Hematopoietic multipotent progenitor cell (in vitro differentiated cells): ENCODE results near the gene HSPA12A. TPM values are rescaled to one million over a fixed set of nuclear protein-coding genes. Genes with fewer than 3 reads are reported as not detected.

Experiments used
- DNase-seq, 3 donors: peaks; one replicate each; pipeline ENCODE4 v3.0.0-alpha.2; 2011 to 2015; ENCODE audit warnings: low read depth in 2 of 3, low spot score in 2 of 3
- total RNA-seq: library from RNA; depleted of rRNA; stranded (reverse); fragments of >200 nt; gene quantifications from one replicate; pipeline ENCODE4 v1.2.3, GENCODE V29; 2012

HSPA12A gene
- total RNA-seq, 1 donor = 0.54 TPM

DNA sequence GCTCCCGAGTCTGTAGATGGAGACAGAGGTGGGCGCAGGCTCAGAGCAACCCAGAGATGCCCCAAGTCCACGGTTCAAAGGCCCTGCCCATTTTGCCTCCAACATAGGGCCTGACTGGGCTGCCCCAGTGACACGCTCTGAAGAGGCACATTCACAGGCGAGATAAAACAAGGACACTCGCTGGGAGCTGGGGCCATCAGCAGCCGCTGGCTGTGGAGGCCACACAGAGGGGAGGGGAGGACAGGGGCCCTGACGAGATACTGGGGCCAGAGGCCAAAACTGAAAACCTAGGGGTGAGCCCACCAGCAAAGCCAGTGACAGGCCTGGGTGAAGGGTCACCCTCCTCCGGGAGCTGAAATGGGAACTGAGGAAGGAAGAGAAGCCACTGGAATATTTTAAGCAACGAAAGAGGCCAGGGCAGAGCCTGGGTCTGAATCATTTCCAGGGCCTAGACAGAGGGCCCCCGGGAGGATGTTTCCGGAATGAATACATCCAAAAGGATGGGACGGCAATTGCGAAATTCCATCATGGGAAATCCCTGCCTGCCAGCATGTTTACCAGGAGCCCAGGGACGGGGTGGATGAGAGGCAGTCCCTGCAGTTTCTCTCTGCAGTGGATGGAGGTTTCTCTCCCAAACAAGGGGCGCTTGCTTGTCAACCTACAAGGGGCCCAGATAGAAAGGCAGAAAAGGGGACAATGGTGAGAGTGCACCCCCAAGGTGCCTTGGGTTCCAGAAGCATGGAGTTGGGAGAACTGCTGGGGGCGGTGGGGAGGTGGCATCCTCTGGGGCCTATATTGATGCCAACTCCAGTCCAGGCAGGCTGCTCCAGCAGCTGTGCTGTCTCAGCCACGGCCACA, 29.0 kb upstream of the HSPA12A start:
- no peak for DNase-seq

DNA sequence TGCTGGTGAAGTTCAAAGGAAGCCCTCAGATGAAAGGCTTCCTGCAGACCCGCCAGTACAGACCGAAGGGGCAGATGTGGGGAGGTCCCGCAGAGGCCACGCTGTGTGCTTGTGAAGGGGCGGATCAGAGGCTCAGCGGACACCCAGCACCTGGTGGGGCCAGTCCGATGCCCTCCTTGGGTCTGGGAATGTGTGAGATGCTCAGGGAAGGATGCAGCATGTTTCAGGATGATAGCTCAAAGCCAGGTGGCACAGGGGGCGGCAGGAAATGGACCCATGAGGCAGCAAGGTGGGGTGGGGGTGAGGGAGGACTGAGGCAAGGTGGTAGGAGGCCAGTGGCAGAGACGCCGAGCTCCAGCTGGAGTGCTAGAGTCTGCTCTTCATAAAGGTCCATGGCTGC, 27.9 kb upstream of the HSPA12A start:
- DNase-seq = no peak

DNA sequence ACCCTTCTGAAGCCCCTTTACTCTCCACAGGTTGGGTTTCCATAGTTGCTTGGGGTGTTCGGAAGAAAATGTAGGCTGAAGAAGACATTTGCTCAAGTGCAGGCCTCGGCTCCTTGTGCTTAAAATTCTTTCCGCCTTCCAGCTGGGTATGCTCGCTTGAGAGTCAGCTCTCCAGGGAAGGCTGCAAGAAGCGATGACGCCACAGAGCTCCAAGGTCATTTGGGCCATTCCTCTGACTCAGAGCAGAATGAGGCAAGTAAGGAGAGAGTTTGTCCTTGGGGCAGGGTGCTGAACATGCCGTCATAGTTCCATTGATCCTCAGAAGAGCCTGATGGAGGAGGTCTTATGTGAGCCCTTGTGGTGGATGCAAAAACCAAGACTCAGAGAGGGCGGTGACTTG, 27.4 kb upstream of the HSPA12A start:
- DNase-seq = no peak

DNA sequence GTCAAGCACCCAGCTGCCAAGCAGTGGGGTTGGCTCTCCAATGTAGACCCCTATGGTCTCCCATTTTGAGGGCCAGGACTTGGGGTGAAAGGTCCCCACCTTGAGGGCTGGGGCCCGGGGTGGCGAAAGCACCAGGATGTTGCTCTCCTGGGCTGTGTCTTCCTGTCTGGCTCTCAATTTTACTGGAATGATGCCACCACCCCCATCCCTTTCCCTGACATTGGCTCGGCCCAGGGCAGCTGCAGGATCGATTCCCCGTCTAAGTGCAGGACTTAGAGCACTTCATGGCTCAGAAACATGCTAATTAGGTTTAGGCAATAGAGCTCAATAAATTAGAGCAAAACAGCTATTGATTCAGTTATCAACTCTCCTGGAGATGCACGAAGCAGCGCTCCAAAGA, 27.0 kb upstream of the HSPA12A start:
- DNase-seq = no peak

DNA sequence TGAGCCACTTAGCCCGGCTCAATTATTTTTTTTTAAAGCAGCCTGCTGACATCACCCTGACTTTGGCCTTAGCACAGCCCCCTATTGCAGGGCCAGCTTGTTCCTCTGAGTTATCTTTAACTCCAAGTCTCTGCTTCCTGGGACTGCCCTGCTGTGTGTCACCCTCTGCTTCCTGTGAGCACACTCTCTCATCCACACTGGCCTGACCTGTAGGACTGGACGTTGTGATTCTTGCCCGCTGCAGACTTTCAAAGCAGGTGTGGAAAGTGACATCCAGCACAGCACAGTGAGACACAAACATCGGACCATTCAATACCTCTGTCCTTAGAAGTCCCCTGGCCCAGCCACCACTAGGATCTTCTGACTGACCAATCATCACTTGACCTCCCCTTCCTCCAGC, 26.4 kb upstream of the HSPA12A start:
- DNase-seq = no peak

DNA sequence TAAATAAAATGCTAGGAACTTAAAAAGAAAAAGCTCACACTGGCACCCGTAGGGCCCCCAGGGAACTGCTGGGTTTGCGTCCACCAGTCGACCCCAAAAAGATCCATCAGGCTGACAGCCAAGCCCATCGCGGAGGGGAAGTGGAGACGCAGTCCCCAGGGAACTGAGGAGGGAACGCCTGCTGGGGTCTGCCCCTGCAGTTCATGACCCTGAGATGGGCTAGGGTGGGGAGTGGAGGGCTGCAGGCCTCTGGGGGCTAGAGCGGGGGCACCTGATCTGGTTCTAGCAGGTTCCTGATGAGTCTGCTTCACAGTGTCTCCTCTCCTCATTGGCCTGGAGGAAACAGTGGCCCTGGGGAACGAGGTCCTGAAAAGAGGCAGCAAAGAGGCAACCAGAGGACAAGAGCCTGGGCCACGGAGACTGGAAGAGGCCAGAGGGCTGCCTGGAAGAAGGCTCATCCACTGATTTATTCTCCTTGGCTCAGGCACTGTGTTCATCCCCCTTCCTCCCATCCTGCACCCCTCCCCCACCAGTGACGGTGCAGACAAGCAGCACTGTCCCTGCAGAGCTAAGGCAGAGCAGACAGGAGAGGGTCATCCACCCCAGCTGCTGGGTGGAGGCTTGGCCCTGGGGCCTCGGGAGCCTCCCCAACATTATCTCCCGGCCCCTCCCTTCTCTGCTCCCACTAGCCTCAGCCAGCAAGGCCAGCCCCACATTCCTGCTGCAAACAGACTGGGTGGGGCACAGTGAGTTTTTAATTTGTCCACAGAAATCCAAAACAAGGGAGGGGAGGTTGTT, 24.7 kb upstream of the HSPA12A start:
- no peak for DNase-seq

DNA sequence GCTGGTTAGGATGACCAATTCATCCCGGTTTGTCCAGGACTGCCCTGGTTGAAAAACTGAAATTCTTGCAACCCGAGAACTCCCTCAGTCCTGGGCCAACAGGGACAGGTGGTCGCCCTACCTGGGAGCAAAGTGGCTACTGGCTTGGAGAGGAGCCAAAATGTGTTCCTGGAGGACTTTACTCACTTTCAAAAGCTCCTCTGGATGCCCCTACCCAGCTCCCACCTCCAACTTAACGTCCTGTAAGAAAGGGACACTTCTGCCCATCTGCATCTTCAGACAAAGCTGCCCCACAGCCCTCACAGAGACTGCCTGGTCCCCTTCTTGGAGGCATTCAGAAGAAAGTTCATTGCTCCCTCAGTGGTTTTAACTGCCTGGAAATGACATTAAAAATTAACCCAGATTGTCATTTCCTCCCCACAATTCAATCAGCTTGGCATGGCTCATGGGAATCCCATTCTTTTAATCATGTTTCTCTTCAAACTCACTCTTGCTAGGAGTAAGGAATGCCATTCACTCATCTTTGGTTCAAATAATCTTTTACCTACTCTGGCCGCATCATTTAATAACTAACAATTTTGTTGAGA, 24.0 kb upstream of the HSPA12A start:
- no peak for DNase-seq

DNA sequence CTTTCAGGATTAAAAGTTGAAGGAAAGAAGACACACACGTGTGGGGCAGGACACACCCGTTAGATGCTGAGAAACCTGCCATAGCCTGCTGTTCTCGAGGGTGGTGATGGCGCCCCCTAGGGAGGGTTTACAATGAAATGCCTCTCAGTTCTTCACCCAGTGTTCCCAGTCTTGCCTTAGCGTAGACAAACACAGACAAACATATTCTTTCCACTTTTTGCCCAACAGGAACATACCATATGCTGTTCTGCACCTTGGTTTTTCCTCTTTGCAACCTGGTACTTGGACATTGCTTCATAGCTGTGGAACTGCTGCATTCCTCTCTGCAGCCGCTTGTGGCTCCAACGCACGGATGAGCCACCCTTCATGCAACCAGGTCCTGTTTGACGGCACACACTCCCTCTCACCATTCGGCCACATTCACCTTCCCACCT, 23.3 kb upstream of the HSPA12A start:
- DNase-seq = no peak

DNA sequence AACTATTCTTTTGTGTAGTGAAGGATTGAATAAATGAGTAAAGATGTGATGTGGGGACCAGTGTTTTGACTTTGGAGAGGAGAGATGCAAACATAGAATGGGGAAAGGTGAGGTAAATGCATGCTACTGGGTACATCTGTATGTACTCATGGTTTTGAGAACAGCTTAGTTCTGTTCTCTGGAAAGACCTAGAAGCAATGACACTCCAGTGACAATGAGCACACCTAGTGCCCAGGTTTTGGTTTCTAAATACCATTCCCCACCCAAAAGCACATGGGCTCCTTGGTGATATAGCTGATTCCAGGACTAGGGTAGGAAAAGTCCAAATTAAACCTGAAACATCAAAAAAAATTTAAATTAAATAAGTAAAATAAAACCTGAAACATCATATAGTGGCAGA, 22.6 kb upstream of the HSPA12A start:
- DNase-seq = no peak

DNA sequence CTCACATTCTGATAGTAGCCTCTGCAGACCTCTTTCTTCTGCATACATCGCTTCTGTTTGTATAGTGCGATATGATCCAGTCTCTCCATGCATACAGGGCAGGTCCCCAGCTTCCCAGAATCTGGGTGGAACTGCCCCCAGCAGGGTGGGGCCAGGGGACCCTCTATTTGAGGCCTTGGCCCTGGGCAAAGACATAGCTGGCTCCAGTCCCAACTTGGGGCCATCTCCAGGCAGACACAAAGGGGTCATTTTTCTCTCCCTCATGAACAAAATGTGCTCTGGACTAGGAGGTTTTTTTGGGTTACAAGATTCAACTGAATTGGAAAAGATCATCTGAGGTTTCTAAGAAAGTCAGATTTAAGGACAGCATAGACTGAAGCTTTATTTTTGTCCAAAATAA, 21.1 kb upstream of the HSPA12A start:
- no peak for DNase-seq

DNA sequence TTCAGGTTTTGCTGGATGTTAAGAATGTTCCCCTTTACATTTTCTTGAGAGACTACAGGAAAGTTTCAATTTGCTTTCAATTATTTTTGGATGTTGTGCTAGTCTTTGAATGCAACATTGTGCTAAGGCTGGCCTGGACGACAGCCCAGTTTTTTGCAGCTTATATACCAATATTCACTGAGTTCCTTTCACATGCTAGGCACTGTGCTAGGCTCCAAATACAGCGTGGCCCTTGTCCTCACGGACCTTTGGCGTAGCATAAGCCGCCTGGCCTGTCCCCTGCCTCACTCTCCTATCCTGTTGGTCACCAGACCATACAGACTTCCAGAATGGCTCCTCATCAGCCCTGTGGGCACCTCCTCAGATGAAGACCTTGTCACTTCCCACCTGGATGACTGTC, 19.5 kb upstream of the HSPA12A start:
- no peak for DNase-seq

DNA sequence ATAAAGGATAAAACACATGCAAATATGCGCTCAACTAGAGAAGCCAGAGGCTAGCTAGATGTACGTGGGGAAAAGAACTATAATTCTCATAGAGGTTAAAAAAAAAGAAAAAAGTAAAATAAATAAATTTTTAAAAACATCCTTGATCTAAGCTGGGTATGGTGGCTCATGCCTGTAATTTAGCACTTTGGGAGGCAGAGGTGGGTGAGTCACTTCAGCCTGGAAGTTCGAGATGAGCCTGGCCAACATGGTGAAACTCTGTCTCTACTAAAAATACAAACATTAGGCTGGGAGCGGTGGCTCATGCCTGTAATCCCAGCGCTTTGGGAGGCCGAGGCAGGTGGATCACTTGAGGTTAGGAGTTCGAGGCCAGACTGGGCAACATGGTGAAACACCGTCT, 18.6 kb upstream of the HSPA12A start:
- no peak for DNase-seq

DNA sequence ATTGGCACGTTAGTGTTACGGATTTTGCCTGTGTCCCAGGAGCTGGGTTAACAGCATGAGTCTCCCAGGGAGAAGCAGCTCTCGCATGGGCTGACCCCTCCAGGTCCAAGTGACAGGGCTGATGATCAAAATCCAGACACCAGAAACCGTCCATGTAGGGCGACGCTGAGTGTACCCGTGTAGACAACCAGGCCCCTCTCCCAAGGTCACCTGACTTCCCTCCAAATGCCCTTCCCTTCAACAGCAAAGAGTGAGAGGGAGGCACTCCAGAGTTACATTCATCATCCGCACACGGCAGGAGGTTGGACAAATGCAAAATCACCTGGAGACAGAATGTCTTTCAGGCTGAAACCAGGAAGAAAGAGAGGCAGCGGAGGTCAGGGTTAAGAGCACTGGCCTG, 14.9 kb upstream of the HSPA12A start:
- no peak for DNase-seq

DNA sequence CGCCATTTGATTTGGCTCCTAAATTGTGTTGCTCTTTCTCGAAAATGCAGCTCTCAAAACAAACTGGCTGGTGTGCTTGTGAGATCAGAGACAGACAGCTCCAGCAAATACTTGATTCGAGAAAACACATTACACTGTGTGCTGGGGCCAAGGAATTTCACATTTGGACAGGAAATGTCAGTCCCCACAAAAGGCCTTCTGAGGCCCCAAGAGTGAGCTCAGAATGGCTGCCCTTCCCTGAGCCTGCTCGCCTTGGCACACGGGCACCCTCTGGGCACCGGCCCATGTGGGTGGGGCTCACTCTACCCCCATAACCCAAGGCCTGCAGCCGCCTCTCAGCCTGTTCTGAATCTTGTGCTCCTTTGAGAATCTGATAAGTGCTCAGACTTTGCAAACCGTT, 13.9 kb upstream of the HSPA12A start:
- DNase-seq = no peak

DNA sequence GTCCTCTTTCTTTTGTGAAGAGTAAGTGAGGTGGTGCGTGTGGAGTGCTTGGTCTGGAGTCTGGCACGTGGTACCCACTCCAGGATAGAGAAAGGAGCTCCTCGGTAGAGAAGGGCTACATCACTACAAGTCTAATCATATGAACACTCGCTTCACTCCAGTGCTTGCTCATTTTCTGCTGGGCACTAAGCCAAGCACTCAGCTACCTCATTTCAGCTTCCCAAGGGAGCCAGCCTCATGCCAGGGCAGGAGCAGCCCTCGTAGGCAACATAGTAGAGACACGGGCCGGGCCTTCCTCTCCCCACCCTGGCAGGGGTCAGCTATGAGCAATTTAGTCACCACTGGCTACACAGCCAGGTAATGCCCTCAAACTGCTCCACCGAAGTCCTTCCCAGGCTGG, 11.4 kb upstream of the HSPA12A start:
- no peak for DNase-seq

DNA sequence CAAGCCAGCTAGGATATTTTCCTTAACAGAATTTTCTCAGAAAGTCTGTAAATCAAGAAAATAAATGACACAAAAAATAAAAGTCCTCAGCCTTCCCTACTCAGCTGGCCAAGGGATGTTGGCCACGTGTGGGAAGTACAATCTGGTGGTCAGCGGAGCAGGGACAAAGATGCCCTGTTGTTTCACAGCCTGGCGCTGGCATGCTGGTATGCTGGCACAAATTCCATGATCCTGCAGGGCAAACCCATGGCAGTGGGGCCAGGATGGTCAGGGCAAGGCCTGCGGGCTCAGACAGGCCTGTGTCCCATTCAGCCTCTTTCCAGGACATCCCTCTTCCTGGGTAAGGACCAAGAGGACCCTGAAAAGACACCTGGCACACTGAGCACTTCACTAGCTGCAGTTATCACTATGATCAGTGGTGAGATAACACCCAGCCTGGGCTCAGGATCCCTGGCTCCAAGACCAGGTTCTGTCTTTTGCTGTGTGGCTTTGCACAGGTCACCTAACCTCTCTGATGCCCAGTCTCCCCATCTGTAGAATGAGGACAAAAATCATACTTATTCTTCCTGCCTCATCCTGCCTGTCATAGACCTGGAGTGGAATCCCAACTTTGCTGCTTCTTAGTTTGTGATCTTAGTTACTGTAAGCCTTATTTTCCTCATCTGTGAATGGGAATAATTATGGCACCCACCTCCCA, 10.8 kb upstream of the HSPA12A start:
- no peak for DNase-seq

DNA sequence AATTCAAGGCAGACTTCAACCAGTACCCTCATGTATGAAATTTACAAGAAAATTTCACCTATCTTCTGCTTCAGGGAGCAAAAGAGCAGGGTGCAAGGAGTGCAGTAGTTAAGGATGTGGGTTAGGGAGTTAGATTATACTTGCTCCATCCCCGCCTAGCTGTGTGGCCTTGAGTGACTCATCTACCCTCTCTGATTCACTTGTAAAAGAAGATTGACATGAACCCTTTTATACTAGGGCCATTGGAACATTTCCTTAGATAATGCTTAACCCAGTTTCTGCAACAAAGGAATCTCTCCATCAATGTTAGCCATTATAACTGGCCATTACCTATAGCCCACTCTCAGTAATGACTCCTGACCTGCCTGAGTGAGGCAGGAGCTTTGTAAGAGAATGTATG, 10.2 kb upstream of the HSPA12A start:
- no peak for DNase-seq

DNA sequence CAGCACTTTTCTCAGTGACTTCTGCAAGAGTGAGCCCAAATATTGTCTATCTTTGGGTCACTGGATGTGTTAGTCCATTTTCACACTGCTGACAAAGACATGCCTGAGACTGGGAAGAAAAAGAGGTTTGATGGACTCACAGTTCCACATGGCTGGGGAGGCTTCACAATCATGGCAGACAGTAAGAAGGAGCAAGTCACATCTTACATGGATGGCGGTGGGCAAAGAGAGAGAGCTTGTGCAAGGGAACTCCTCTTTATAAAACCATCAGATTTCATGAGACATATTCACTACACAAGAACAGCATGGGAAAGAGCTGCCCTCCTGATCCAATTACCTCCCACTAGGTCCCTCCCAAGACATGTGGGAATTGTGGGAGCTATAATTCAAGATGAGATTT, 6.1 kb upstream of the HSPA12A start:
- no peak for DNase-seq

DNA sequence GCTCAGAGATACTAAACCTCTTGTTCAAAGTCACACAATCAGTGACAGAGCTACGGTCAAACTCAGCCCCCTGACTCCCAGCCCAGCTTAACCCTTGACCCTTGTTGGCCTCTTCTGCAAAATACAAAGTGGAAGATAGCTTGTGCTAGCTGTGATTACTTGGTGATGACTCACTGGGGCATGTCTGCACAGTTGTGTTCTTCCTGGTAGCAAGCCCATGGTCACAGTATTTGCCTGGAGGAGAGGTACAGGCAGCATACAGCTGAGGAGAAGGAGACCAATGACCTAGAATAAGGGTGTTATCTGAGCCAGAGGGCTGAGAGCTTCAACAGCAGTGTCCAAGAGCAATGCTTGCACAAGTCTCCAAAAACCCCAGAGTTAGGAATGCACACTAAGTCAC, 5.7 kb upstream of the HSPA12A start:
- DNase-seq = no peak

DNA sequence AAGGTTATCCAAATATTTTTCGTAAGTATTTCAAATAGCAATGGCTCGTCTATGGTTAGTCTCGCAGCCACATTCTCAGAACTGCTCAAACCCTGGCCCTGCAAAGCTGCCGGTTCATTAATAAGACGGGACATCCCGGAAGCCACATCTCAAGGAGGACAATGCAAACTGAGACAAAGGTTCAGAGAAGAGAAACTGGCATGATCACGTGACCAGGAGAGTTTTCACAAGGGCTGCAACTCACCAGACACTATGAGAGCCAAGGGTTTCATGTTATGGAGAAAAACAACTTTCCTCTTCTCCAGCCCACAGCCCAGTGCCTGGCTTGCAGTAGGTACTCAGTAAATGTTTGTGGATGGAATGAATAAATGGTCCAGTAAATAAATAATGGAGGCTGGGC, 5.0 kb upstream of the HSPA12A start:
- no peak for DNase-seq

DNA sequence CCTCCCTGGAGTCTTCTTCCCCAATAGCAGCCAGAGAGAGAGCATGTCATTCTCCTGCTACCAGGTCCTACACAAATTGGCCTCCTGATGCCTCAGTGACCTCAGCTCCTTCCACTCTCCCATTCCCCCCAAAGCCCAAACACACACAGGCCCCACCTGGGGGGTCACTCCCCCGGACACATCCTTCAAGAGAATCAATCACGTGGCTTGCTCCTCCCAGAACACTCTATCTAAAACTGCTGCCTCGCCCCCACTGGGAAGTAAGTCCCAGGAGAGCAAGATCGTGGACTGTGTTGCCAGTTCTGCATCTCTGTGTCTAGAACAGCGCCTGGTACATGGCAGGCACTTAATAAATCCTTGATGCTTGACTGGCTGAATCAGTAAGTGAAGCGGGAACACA, 2.5 kb upstream of the HSPA12A start:
- no peak for DNase-seq
